GM18873 (cell line): ENCODE results near the gene CFAP45.

ENCODE experiments used
- ATAC-seq: cut with Tn5 transposase; IDR thresholded peaks from one replicate; pipeline ENCODE4 v1.9.1; 2021; ENCODE audit warnings: mild to moderate bottlenecking, moderate library complexity, moderate number of reproducible peaks; ENCODE audit not compliant: unreplicated experiment, low FRiP score

CFAP45 gene, protein sequence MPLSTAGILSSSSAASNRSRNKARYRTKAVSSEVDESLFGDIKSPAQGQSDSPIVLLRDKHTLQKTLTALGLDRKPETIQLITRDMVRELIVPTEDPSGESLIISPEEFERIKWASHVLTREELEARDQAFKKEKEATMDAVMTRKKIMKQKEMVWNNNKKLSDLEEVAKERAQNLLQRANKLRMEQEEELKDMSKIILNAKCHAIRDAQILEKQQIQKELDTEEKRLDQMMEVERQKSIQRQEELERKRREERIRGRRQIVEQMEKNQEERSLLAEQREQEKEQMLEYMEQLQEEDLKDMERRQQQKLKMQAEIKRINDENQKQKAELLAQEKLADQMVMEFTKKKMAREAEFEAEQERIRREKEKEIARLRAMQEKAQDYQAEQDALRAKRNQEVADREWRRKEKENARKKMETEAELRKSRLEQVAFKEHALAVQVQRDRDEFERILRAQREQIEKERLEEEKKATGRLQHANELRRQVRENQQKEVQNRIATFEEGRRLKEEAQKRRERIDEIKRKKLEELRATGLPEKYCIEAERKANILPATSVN

DNA sequence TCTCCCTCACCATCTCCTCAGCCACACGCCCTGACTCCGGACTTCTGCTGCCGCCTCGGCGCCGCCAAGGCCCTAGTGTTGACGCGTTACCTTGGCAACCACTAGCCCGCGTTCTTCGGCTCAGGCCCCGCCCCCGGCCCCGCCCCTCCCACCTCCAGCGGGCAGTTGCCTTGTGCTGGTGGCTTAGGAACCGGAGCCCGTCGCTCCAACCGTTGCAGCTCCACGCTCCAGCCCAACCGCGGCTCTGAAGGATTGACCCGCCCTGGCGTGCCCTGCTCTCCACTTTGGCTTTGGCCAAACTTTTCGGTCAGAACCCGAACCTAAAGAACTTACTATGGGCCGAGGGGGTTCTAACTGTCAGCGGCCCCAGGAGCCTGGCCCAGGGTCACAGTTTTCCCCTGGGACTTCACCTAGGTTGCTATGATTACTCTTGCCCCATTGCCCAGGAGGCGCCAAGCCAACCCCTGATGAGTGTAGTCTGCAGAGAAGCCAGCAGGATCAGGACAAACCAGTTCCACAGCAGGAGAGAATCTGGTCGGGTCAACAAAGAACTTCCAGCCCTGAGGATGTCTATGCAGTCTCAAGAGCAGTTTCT, at the start of gene CFAP45:
CFAP45 (minus strand) TSS at position 80 of the 595 bp plus-strand sequence; CDS start at position 13, 67 bp downstream.
- no peak for ATAC-seq

DNA sequence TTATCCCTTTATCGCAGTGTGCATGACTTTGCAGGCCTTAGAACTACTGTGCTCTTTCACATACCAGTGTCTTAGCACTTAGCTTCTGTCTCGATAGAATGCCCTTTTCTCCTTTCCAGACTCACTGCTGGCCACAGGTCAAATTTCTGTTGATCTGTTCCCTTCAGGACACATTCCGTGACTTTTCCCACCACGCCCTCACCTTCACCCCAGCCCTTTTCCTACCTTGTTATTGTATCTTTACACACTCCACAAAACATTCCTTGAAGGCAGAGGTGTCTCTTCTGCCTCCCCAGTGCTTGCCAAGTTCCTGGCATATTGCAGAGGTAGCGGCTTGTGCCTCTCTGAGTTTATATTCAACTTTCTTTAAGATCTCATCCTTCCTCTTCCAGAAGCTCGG, 49.2 kb upstream of the CFAP45 start:
- ATAC-seq: no peak

DNA sequence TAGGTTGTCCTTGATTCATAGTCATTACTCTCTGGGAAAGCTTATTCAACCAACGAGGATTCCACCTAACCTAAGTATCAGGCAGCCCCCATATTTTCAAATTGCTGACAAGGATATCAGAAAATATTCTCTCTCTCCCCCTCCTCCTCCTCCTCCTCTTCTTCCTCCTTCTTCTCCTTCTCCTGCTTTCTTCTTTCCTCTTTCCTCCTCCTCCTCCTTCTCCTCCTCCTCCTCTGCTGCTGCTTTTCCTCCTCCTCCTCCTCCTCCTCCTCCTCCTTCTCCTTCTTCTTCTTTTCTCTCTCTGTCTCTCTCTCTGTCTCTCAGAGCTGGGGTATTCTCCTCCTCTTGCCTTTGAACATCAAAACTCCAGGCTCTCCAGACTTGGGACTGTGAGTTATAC, 48.0 kb upstream of the CFAP45 start:
- ATAC-seq: no peak

DNA sequence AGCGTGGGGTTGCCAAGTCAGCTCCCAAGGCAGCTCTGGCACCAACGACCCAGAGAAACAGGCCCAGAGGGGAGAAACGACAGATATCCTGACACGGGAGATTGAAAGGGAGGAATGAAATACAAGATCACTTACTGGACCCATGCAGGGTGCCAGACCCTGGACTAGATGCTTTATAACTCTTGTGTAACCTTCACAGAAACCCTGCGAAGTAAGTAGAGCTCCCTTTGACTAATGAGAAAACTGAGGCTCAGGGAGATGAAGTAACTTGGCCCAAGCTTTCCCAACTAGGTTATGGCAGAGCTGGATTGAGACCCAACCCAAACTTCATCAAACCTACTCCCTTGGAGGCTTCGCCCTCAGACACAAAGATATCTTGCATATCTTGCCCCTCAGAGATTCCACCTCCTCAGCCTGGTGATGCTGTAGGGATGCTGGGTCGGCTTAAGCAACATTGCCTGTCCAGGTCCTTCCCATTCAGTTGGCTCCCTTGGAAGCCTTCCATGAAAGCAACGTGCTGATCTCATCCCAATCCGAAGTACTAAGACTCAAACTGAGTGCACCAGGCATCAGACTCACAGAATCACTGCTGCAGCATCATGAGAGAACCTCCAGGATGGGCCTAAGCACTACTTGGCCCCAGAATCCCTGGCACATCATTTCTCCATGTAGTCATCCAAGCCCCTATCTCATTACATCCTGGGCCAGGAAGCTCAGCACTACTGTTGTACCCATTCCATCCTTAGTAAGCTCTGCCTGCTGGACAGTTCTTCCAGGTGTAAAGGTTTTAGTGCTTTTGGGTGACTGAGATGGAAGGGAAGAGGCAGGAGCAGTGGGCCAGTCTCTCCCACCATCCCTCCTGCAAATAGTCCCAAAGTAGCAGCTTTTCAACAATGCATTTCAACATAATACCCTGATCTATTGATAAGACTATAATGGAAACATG, 46.5 kb upstream of the CFAP45 start:
- no peak for ATAC-seq

DNA sequence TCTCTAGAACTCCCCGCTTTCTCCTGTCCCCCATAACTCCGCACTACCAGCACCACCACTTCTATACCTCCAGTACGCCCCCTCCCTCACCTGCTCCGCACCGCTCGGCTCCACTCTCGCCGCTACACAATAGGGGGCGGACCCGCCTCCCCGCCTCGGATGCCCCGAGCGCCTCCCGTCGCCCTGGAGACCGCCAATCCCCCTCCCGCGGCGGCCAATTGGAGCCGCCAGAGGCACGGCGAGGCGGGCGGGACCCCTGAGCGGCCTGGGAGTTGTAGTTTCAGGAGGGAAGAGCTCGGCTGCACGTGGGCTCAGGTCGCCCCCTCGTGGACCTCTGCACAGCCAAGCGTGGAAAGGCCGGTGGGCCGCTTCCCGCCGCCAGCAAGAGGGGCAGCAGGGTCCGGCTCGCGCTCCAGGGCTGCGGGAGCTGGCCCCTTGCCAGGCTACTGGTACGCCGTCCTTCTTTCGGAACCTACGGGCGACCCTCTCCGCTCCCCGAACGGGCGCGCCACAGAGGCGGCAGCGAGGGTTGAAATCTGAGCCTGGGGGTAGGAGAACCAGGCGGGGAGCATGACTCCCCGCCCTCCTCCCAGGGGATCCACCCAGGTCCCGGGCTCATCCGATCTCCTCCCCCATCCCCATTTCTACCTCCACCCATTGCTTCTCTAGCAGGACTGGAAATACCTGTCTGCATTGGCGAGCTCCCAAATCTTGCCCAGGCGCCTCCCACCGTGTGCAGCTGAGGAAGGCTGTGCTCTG, 45.7 kb upstream of the CFAP45 start, which contains the start of gene IGSF9:
IGSF9 (minus strand) TSS at position 131 of the 759 bp plus-strand sequence. CDS start 2,159 bp downstream, outside the sequence.
- ATAC-seq: no peak

DNA sequence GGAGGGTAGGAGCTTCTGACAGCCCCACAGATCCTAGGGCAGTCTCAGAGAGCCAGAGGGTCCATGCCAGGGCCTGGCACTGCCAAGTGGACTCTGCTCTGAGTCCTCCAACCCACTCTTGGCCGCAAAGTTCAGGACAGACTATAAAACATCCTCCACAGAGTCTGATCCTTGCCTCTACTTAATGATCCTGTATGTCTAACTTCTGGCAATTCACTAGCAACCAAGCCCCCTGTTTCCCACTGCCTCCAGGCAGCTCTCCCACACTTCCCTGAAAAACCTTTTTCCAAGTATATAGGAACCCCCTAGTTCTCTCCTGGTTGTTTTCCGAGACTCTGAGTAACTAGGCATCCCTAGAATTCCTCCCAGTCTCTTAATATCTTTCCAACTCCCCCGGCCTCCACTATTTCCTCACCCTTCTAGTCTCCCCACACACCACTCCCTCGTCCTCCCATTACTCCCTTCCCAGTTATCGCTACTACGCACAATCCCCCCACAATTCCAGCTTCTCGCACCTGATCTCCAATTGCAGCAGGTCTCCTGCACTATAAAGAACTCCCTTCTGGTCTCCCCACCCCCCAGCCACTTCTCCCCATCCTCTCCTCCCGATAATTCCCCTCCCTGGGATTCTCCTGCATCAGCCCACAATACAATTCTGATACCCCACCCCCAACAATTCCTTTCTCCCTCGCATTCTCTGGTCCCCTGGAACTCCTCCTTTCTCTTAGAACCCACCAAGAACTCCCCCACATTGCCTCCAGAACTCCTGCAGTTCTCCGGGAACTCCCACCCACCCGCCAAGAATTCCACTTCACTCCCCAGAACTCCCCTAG, 44.9 kb upstream of the CFAP45 start:
- no peak for ATAC-seq

DNA sequence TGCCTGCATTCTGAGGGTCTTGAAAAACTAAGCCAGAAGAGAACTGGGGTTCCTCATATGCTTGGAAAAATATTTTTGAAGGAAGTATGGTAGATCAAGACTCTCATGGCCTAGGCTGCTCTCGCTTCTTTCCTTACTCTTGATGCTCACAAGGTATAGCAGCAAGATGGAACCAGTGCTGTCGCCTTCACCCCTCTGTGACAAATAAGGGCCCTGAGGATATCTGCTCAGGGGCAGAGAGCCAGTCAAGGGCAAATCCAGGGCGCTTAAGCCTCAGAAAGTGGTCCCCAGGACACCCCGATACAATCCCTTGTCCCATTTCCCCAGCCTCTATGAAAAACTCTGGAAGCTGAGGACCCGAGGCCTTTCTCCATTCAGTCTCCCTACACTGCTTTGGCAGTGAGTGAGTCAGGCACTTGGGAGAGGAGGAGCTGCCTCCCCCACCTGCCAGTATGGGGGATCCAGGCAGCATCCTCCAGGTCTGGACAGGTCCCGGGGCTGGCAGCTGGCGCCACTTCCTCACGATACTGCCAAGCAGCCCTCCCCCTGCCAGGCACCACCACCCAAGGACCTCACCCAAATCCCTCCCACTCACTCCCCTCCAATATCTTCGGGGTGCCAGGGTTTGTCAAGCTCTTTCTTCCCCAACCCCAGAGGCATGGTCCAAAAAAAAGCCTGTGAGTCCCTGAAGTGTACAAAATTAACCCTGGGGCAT, 44.1 kb upstream of the CFAP45 start:
- no peak for ATAC-seq

DNA sequence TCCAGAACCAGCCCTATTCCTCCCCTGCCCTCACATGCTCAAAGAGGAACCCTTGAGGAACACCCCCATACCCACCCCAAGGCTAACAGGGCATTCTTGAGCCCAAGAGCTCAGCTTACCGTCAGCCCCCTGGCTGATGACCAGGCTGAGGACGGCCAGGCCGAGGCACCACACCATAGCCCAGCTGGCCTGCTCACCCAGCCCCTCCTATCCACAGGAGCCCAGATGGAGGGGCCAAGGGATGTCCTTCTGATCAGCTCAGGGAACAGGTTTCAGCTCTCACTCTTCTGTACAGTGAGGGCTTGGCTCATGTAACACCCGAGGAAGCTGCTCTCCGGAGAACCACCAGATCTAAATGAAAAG, 43.3 kb upstream of the CFAP45 start:
- ATAC-seq: no peak

DNA sequence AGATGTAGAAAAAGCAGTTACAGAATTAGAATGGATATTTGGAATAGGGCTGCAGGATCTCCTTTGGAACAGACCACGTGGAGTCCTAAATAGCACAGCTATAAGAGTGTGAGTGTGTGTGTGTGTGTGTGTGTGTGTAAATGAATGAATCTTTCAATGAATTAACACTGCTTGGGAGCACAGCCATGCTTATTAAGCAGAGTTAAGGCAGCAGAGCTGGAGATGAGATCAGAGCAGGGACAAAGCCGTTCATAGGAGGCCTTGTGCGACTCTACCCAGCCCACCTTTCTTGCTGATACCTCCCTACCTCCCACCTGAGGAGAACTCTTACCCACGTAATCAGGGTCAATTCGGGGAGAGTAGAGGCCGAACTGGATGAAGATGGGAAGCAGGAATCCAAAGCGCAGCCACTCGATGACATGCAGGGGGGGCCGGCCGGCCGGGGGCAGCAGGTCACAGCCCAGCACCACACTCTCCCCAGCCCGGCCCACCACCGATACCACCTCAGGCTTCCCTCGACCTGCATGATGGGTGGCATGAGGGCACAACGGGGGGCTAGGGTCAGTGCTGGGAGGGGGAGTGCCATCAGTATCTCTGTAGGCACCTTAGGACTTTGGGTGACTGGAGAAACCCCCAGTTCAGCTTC, 42.8 kb upstream of the CFAP45 start:
- ATAC-seq: no peak

DNA sequence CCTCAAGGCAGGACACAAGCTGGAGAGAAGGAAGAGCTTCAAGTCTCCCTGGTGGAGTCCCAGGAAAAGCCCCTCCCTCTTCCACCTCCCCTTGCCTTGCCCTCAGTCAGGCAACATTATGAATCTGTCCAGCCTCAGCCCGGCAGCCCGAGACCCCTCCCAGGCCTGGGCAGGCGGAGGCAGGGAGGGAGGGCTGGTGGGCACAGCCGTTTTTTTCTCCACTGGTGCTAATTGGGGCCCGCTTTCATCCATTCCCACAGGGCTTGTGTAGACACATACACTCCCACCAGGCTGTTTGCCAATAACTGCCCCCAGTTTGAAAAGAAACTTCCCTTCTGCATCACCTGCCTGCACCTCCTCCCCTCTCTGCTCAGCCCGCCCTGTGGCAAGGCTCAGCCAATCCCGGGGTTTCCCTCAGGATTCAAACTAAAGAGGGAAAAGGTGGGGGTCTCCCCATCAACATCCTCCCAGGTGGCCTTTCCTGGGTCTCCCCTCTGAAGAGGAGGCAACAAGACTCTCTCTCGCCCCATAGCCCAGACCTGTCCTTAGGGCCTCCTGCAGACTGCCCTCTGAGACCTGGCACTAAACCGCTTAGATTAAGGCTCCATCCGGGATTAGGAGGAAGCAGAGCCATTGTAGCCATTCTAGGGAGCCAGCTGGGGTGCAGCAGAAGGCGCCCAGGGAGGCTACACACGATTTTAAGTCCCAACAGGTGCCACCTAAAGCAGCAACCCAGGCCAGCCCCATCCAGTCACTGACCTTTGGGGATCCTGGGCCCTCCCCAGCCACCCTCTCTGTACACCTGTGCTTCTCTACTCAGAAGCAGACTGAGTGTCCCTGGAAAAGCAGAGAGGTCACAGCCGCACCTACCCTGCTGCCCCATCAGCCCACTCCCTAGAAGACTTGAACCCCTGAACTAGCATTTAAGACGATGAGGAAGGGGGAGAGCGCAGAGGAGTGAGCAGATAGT, 41.9 kb upstream of the CFAP45 start:
- no peak for ATAC-seq

DNA sequence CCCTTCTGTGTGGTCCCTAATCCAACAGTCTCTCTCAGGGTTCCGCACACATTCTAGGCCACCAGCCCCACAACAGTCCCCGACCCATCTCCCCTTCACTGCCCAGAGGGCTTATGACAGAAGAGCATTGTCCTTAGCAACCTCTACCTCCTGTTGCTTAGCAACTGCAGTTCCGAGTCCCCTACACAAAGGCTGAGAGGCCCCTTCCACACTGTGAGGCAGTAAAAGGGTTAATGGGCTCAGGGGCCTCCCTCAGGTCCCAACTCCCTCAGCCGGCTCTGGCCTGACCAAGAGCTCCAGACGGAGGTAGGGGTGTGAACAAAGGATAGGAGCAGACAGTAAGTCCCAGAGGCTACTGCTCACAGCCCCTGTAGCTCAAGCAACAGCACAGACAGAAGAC, 41.2 kb upstream of the CFAP45 start:
- ATAC-seq: no peak

DNA sequence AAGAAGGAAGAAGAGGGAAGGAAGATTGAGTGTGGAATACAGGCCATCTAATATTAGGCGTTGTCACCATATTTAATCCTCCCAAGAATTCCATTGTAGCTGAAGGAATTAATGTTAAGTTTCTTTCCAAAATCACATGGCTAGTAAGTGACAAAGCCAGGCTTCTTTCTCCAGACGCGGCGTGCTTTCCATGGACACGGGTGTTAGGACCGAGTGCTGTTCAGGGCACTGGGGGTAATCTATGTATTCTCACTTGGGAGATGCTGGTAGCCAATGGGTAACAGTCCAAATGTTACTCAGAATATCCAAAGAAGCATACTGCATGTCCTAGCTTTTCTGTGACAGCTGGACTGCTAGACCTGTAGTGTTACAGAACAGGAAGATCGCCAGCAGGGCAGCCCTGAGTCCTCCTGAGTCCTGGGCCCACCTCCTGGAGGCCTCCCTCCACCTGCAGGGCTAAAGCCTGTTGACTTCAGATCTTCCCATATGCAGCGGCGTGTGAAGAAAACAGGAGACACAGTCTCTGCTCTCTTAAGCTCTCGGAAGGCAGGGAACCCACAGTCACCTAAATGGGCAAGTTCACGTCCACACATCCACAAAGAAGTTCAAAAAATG, 40.1 kb upstream of the CFAP45 start:
- ATAC-seq: no peak

DNA sequence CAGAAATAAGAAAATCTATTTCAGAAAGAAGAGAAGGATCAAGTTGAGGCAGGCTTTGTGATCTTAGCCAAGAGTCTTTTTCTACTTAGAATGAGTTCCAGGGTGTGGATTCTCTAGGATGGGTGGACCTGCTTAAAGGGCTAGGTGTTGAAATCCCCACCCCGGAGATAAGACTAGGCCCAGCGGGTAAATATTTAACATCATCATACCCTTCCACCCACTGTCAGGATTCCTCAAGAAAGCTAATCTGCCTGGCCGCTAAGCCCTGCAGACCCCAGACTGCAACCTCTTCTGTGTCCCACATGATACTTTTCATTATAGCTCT, 39.7 kb upstream of the CFAP45 start:
- no peak for ATAC-seq

DNA sequence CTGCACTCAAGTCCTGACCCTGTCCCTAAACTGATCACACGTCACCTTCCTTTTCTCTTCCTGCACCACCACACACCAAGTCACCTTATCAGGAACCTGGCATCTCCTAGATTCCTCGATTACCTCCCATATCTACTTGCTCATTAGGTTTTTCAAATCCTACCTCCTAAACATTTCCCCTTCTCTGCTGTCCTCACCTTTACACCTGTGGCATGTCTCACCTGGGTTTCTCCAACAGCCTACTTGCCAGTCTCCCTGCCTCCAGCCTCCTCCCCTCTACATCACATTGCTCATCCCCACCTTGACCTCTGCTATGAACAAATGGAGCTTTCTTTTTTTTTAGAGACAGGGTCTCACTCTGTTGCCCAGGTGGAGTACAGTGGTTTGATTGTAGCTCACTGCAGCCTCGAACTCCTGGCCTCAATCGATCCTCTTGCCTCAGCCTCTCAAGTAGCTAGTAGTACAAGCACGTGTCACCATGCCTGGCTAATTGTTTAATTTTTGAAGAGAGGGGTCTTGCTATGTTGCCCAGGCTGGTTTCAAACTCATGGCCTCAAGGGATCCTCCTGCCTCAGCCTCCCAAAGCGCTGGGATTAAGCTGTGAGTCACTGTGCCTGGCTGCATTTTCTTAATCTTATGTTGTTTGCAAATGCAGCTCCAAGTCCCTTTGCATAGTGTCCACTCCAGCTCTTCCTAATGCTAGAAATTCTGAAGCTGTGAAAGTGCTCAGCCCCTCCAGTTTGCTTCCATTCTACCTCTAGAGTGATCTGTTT, 39.1 kb upstream of the CFAP45 start:
- ATAC-seq: no peak

DNA sequence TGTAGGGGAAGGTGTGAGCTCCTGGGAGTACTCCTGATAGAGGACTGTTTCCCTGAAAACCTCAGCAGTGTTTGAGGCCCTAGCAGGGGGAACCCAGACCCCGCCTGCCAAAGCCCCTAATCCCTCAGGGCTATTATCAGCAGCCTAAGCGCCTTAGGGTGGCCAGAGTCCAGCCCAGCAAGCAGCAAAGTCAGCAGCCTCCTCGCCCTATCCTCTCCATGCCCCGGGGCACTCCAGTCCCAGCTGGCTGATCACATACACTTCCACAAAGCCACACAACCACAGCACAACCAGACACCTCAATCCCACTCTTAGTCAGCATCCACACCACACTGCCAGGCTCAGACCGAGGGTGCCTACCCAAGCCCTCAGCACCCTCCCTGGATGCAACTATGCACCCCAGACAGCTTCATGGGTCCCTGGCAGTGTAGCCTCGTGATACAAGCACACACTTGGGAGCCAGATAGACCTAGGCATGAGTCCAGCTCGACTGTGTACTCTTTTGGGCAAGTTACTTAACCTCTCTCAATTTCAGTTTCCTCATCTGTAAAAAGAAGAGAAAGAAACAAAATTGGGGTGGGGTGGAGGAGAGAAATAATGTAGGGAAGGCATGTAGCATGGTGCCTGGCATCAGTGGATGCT, 38.4 kb upstream of the CFAP45 start:
- ATAC-seq: no peak
